Activated CD4-positive, alpha-beta T cell treated with anti-CD3 and anti-CD28 coated beads, Interleukin-2, amount 50 U/mL, for 24 hours (primary cell): ENCODE data around the gene SSR4.

ENCODE experiments used
- DNase-seq, 2 donors: peaks; one replicate each; pipeline ENCODE4 v3.0.0-alpha.2; 2020; ENCODE audit warnings: low read depth in 1 of 2, low spot score in 1 of 2

The SSR4 gene

DNA sequence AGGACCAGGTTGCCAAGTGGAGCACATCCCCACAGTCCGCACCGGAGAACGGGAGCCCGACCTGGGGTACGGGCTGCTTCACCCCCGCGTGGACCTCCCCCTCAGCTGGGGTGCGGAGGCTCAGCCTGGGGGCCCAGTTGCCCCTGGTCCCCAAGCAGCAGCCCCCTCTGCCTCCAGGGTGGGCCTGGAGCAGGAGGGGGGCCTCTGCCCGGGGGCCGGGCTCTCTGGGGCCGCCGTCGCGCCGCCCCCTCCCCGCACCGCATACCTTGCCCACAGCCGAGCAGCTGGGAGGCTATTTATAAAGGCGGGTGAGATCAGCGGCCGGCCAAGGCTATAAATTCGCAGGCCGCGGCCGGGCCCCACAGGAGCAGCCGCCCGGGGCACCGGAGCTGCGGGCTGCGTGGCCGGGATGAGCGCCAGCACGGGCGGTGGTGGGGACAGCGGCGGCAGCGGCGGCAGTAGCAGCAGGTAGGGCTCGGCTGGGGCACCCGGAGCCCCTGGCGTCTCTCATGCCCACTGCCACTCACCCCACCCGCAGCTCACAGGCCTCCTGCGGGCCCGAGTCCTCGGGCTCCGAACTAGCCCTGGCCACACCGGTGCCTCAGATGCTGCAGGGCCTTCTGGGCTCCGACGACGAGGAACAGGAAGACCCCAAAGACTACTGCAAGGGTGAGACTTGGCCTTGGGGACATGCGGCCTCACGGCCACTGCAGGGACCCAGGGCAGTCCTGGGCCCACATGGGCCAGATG lies 13.6 kb upstream of the SSR4 start, which contains the start of gene SRPK3:
TSS of gene SRPK3 (plus strand) at position 364 of the 750 bp plus-strand sequence. CDS start at position 410, 46 bp downstream.
- DNase-seq, result no peak

DNA sequence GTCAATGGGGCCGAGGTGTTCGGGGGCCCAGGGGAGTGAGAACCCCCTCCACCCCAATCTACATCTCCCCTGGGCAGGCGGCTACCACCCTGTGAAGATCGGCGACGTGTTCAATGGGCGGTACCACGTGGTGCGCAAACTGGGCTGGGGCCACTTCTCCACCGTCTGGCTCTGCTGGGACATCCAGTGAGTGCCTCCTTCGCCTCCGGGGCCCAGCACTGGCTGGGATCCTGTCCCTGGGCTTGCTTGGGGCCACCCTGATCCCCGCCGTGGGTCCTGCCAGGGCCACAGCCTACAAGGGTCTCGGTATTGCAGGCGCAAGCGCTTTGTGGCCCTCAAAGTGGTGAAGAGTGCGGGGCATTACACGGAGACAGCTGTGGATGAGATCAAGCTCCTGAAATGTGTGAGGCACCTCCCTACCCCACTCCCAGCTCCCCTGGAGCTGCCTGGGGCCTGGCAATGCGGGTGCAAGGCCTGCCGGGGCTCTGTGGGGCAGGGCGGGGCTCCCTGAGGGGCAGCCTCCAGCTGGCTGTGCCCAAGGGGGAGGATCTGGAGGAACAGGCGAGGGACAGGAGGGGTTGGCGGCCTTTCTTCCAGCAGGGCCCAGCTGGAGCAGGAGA lies 12.9 kb upstream of the SSR4 start:
- no peak for DNase-seq

DNA sequence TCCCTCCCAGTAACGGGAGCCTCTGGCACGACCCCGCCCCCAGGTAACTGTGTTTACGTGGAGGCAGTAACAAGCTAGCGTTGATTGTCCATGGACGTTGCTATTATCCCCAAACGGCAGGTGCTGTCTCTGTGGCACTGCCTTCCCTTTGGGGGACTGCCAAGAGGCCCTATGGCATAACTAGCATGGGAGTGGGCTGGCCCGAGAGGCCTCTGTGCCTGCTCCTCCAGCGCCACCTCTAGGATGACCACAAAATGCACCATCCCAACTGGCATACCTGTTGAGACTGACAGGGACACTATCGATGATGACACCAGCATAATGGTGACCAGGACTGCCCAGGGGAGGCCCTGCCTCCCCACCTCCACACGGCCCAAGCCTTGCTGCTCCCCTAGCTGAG lies 12.2 kb upstream of the SSR4 start:
- no peak for DNase-seq

DNA sequence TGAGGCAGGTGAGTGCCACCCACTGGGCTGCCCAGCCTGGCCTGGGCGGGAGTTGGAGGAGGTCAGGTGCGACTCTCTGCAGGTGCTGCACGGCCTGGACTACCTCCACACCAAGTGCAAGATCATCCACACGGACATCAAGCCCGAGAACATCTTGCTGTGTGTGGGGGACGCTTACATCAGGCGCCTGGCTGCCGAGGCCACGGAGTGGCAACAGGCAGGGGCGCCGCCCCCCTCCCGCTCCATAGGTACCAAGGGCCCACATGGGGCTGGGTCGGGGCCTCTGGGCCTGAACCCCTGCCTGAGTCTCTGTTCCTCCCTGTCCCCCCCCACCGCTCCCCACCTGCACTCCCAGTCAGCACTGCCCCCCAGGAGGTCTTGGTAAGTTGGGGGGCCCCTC lies 11.6 kb upstream of the SSR4 start:
- no peak for DNase-seq

DNA sequence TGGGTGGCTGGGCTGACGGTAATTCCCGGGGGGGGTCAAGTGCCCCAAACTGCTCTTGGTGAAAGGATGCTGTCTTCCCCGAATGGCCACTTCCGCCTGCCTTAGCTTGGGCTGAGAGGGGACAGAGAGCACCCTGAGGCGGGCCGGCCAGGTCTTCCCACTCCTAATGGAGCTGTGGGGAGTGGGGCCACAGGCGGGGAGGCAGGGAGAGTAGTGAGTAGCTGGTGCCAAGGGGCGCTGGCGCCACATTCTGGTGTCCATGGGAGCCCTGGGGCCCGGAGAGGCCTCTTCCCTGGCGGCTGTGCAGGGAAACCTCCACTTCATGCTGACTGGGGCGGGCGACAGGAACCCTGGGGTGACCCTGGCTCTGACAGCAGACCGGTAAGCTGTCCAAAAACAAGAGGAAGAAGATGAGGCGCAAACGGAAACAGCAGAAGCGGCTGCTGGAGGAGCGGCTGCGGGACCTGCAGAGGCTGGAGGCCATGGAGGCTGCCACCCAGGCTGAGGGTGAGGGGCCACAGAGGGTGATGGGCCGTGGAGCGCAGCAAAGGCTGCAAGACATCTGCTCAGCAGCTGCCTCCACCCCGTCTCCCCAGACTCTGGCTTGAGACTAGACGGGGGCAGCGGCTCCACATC lies 11.0 kb upstream of the SSR4 start:
- no peak for DNase-seq

DNA sequence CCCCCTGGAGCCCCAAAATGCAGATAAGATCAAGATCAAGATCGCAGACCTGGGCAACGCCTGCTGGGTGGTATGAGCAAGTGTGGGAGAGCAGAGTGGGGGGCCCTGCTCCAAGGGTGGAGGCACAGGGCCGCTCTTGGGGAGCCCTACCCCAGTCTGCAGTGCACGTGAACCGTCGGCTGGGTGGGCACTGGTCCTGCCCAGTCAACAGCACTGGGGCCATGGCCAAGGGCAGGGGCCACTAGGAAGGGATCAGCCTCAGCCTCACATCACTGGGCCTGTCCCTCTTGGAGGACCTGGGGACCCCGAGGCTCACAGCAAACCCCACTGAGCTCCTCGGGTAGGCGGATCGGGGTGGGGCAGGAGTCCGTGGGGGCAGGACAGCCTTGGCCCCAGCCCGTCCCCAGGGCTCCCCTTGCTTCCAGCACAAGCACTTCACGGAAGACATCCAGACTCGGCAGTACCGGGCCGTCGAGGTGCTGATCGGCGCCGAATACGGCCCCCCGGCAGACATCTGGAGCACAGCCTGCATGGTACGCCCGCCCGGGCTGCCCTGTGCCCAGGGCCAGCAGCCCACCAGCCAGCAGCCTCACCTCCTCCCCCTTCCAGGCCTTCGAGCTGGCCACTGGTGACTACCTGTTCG lies 10.0 kb upstream of the SSR4 start:
- no peak for DNase-seq

DNA sequence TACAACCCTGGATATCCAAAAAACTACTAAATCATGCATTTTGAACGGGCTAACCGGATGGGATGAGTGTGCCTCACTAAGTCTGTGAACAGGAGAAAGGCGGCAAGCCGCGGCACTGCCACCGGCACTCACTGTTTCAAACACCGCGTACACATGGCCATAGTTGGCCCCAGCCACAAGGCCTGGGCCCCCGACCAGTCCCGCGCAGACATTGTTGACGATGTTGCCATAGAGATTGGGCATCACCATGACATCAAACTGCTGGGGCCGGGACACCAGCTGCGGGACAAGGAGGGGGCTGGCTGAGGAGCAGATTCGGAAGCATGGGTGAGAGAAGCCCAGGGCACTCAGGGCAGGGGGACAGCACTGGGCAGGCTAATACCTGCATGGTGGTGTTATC lies 7.8 kb upstream of the SSR4 start:
- no peak for DNase-seq

DNA sequence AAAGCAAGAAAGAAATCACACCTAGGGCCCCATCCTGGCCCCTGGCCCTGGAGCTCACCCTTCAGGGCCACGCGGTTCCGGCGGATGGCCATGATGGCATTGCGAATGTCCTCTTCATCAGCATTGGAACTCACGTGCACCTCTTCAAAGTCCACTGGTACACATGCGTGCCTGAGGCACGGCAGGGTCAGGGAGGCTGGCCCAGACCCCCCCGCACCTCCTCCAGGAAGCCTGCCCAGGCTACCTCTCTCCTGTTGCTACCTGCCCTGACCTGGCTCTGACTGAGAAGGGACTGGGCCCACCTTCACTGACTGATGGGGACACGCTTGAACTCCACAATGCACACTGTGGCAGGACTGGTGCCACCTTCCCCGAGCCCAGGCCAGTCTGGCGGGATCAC lies 4.8 kb upstream of the SSR4 start:
- no peak for DNase-seq

DNA sequence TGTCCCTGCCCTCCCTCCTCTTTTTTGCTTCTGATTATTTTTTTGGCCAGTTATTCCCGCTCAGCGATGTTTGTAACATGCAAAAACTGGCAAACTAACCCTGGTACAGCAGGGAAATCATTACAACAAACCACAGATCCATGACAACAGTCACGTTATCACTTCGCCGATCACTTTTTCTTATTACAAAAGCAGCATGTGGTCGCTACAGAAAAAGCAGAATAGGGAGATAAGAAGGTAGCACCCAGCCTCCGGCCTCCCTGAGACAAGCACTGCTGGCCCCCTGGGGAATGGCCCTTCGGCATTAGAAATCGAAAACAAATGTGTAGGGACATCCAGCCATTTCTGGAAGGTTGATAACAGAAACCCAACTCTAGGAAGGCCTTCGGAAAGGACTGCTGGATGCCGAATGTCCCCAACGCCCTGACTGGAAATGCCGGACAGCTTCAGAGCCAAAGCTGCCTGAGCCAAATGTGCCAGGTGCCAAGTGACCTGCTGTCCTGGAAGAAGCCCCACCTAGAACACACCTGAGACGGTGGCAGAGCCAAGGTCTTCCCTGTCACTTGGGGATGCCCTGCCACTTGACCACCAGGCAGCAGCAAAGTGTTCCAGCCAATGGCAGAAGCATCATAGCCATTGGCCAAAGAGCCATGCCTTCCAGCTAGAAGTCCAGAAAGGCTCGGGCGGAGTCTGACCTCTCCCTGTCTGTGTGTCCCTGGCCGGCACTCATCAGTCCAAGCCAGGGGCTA lies 3.2 kb upstream of the SSR4 start:
- no peak for DNase-seq

DNA sequence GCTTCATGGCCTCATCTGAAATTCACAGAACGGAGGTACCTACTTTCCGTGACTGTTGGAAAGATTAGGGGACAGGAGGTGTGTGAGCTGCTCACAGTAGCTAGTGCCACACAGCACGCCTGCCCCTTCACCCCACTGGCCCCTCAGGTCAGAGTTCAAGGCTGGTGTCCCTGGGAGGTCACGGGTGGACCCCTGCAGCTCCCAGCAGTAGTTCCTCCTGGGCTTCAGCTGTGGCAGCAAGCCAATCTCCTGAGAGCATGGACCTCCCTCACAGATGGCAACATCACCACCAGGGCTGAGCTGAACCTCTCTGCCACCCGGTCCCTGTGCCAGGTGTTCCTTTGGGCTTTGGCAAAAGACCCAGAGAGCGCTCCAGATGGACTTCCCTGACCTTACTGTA lies 2.1 kb upstream of the SSR4 start:
- no peak for DNase-seq

DNA sequence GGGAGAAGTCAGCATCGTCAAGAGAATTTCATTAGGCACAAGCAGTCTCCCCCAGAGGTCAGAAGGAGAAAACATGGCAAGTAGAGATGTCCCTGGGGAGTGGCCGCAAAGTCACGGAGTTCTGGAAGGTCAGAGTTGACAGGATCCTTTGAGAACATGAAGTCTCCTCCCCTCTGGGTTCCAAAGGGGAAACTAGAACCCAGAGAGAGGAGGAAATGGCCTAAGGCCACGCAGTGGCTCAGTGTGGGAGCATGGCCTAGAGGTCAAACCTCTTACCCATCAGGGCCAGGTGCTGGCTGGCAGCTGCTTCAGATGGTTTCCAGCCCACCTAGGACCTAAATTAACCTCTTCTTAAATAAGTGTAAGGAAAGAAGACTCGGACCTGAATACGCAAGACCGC lies 1.2 kb upstream of the SSR4 start:
- DNase-seq, result no peak

DNA sequence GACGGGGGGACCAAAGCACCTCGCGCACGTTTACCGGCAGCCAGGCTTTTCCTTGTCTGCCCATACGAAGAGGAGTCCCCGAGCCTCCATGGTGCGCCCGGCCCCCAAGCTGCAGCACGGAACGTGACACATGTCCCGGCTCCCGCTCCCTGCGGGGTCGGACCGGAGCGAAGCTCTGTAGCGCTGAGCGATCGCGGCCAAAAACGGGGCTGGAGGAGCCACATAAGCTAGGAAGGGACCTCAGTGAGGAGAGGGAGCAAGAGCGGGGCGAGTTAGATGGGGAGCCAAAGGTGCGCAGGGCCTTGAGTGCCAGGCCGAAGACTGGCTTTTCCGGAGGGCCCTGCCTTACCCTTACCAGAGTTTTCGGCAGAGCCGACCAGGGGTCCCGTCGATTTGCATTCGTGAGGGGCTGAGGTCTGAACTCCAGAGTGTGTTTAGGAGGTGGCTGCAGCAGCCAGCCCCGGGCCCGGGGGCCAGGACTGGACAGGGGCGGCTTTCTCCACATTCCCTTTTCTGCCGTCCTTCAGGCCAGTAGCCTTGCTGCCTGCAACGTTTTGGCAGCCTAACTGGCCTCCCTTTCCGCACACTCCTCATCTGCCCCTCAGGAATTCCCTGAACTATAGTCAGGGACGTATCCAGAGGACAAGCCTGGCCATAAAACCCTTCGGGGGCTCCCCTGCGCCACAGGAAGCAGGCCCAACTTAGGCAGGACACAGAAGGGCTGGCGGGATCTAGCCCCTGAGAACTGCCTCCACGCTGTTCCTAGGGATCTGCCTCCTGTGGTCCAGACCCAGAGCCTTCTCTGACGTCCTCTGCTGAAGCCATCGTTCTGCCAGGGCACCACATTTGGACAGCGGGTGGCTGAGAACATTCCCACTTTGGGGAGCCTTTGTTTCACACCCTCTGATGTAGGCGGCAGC lies 689 bp downstream of the SSR4 start:
- no peak for DNase-seq

DNA sequence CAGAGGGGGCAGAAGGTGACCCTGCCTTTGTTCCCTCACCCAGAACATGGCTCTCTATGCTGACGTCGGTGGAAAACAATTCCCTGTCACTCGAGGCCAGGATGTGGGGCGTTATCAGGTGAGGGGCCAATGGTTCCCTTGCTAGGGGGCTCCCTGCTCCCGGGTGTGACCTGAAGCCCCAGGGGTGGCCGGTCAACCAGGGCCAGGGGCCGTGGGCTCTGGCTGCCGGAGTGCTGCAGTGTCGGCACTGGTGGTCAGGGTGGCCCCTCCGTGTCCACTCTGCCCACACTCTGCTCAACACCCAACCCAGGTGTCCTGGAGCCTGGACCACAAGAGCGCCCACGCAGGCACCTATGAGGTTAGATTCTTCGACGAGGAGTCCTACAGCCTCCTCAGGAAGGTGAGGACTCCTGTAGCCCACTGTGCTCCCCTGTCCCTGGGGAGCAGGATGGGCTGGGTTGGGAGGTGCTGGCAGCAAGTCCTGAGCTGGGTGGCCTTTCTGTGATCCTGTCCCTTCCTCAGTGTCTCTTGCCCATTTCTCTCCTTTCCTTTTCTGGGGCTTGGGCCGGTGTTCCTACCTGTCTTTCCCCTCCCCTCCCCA lies 3.0 kb downstream of the SSR4 start:
- DNase-seq, result no peak

DNA sequence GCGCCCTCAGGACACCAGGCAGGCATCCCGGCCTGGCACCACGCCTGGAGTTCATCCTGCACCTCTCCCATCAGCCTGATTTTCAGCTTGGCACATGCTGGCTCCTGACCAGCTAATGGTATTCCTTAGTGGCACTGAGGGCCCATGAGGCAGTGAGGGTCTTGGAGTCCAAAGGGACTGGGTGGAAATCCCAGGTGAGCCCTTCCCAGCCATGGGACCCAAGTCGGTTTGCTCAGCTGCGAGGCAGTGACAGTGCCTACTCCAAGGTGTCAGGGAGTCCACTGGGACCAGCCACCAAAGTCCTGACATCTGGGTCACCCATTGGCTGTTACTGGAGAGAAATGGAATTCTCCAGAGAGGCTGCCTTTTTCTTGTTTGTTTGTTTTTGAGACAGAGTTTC lies 4.9 kb downstream of the SSR4 start:
- no peak for DNase-seq

DNA sequence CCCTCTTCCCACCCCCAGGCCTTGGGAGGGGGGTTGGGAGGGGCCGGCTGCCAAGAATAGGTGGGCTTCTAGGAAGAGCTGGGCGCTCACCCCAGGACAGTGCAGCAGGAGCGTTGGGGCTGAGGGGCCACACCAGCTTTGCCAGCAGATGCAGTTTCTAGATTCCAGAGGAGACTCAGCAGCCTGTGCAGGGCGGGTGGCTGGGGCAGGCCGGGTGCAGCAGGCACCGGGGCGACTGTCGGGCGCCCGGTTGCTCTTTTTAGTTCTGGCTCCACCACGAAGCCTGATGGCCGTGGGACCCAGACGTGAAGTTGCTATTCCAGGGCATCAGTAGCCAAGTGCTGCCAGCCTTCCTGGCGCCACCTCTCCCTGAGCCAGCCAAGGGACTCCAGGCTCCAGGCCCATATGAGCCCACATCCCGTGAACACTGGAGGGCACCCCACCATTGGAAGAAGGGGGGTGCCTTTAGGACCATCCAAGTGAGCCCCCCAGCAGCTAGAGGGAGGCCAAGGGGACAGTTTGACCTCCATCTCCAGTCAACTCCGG lies 5.8 kb downstream of the SSR4 start:
- DNase-seq, result no peak

DNA sequence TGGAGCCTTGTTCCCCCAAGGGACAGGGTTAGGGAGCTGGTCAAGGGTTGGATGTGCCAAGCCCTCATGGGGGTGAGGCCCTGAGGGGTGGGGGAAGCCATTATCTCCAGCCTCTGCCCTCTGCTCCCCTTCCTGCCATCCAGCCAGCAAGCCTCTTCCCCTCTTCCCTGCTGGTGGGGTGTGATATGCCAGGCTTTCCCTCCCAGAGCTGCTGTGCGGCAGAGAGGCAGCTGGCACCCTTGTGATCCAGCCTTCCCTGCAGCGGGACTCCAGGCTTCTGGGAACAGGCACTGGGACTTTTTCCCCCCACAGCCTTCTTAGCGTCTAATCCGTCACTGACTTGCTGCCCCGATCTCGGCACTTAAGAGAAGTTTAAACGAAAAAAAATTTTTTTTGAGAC lies 6.3 kb downstream of the SSR4 start:
- DNase-seq, result no peak

DNA sequence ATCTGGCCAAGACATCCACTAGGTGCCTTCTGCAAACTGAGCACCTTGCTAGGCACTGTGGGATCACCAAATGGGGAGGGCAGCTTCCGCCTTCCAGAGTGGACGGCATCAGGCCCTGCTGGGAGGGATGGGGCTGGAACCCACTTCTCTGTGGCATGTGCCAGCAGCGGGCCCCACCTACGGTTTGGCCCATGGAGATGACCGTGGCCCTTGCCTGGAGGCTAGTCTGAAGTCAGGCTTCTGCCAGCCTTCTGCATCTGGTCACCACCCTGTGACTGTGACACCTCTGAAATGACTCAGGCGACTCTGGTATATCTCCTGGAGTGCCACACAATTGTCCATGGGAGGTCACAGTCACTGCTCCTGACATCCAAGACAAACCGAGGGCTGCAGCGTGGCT lies 7.2 kb downstream of the SSR4 start:
- no peak for DNase-seq

DNA sequence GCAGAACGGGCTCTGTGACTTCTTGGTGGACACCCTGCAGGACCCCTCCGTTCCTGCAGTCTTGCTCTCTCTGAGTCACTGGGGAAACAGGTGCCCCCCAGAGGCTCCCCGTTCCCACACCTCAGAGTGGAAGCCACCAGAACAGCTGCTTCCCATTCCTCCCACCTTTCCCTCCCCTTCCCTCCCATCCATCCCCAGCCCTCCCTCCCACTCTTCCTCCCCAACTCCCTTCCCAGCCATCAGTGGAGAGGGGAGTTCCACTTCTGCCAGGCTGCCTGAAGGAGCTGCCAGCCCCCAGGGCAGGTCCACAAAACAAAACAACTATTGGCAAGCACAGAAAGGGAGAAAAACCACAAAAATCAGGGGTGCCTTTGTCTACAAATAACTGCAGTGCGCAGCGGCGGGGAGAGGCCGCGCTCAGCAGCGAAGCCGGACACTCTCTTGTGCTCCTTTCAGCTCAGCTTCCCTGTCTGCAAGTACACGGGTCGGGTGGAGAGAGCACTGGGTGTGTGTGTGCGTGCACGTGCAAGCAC lies 8.1 kb downstream of the SSR4 start:
- no peak for DNase-seq
